Astrocyte (in vitro differentiated cells and primary cell): ENCODE measurements around the gene VKORC1L1. TPM values are rescaled to one million over a fixed set of nuclear protein-coding genes. Genes with fewer than 3 reads are reported as not detected.

Experiments
- DNase-seq: peaks from one replicate; pipeline ENCODE4 v3.0.0-alpha.2; 2010; ENCODE audit warnings: low read depth
- FAIRE-seq: peaks from 2 replicates; lab custom pipeline; 2011; peaks lifted over from hg19 to GRCh38; lab: Jason Lieb, UNC
- H2AFZ ChIP-seq: 2 replicates; pipeline ENCODE4 v1.6.0; 2012; ENCODE audit warnings: low read depth, low read length, inconsistent platforms
- H3K27ac ChIP-seq: 2 replicates; pipeline ENCODE4 v1.5.1; 2011; ENCODE audit warnings: low read depth, low read length, inconsistent platforms
- H3K27me3 ChIP-seq: 2 replicates; pipeline ENCODE4 v1.6.0; 2011; ENCODE audit warnings: low read length, inconsistent platforms; ENCODE audit not compliant: insufficient read depth
- H3K36me3 ChIP-seq: 2 replicates; pipeline ENCODE4 v1.5.1; 2011; ENCODE audit warnings: low read length, inconsistent platforms; ENCODE audit not compliant: insufficient read depth
- H3K4me1 ChIP-seq: 2 replicates; pipeline ENCODE4 v1.5.1; 2011; ENCODE audit warnings: low read length, inconsistent platforms; ENCODE audit not compliant: insufficient read depth
- H3K4me2 ChIP-seq: 2 replicates; pipeline ENCODE4 v1.6.0; 2012; ENCODE audit warnings: low read length, inconsistent platforms
- H3K4me3 ChIP-seq: 2 replicates; pipeline ENCODE4 v1.5.1; 2011; ENCODE audit warnings: low read depth, mild to moderate bottlenecking, low read length, inconsistent platforms; ENCODE audit not compliant: insufficient read depth
- H3K79me2 ChIP-seq: 2 replicates; pipeline ENCODE4 v1.6.0; 2012; ENCODE audit warnings: mild to moderate bottlenecking, low read length, inconsistent platforms; ENCODE audit not compliant: insufficient read depth
- H3K9ac ChIP-seq: 2 replicates; pipeline ENCODE4 v1.6.0; 2012; ENCODE audit warnings: mild to moderate bottlenecking, low read length, inconsistent platforms
- H3K9me3 ChIP-seq: 2 replicates; pipeline ENCODE4 v1.5.1; 2012; ENCODE audit warnings: low read depth, mild to moderate bottlenecking, low read length, inconsistent platforms; ENCODE audit not compliant: insufficient read depth
- H4K20me1 ChIP-seq: 2 replicates; pipeline ENCODE4 v1.6.0; 2012; ENCODE audit warnings: low read length, inconsistent platforms; ENCODE audit not compliant: insufficient read depth
- H3K27ac Mint-ChIP-seq: one replicate; pipeline ENCODE4 v1.8.0; 2021; ENCODE audit warnings: mild to moderate bottlenecking, mixed read lengths; ENCODE audit not compliant: unreplicated experiment
- H3K27me3 Mint-ChIP-seq: one replicate; pipeline ENCODE4 v1.8.0; 2021; ENCODE audit warnings: low read depth, mixed read lengths; ENCODE audit not compliant: unreplicated experiment
- H3K36me3 Mint-ChIP-seq: one replicate; pipeline ENCODE4 v1.8.0; 2021; ENCODE audit warnings: low read depth, mixed read lengths; ENCODE audit not compliant: unreplicated experiment
- H3K4me1 Mint-ChIP-seq: one replicate; pipeline ENCODE4 v1.8.0; 2021; ENCODE audit warnings: low read depth, mixed read lengths; ENCODE audit not compliant: unreplicated experiment
- H3K4me3 Mint-ChIP-seq: one replicate; pipeline ENCODE4 v1.8.0; 2021; ENCODE audit warnings: mild to moderate bottlenecking, moderate library complexity, mixed read lengths; ENCODE audit not compliant: unreplicated experiment
- H3K9me3 Mint-ChIP-seq: one replicate; pipeline ENCODE4 v1.8.0; 2021; ENCODE audit warnings: mild to moderate bottlenecking, mixed read lengths; ENCODE audit not compliant: unreplicated experiment
- CTCF ChIP-seq: IDR thresholded peaks from 2 replicates; pipeline ENCODE4 v1.5.1; 2011; ENCODE audit warnings: low read depth, mild to moderate bottlenecking, inconsistent platforms, low read length, moderate library complexity; ENCODE audit not compliant: insufficient read depth
- EZH2 ChIP-seq: IDR thresholded peaks from 2 replicates; pipeline ENCODE4 v1.6.1; 2012; ENCODE audit warnings: mild to moderate bottlenecking, low read length, inconsistent platforms; ENCODE audit not compliant: insufficient read depth
- total RNA-seq: library from RNA; stranded (reverse); gene quantifications from 2 replicates; pipeline ENCODE4 v1.2.1, GENCODE V29; 2021

The VKORC1L1 gene
- total RNA-seq, 1 donor from 2014 or later: 32.3 TPM

GRCh38 chr7:65967361-65968155, 94.7 kb downstream of the VKORC1L1 start:
- no peak for DNase-seq
- TF ChIP-seq EZH2 (no peak), CTCF (no peak)
- no peak overlapping the region for H3K9ac ChIP-seq
- no peak overlapping the region for H3K27ac ChIP-seq
- no peak for FAIRE-seq
- H4K20me1 ChIP-seq: no peaks in the 10 kb centered on the region
- no peaks in the 10 kb centered on the region for H3K4me1 Mint-ChIP-seq
- H2AFZ ChIP-seq: no peak overlapping the region
- H3K36me3 Mint-ChIP-seq: peaks cover 31% of the 10 kb centered on the region
- H3K9me3 ChIP-seq: no peaks in the 10 kb centered on the region
- no peaks in the 10 kb centered on the region for H3K27me3 ChIP-seq
- H3K4me2 ChIP-seq: no peak overlapping the region
- H3K4me1 ChIP-seq: no peaks in the 10 kb centered on the region
- no peak overlapping the region for H3K27ac Mint-ChIP-seq
- no peak overlapping the region for H3K4me3 ChIP-seq
- peaks cover 28% of the 10 kb centered on the region for H3K36me3 ChIP-seq
- H3K9me3 Mint-ChIP-seq: no peaks in the 10 kb centered on the region
- no peaks in the 10 kb centered on the region for H3K27me3 Mint-ChIP-seq
- H3K4me3 Mint-ChIP-seq: no peak overlapping the region
- H3K79me2 ChIP-seq: no peaks in the 10 kb centered on the region

GRCh38 chr7:65968256-65969185, 95.6 kb downstream of the VKORC1L1 start:
- no peak for DNase-seq
- H3K79me2 ChIP-seq: no peaks in the 10 kb centered on the region
- H3K27ac ChIP-seq: no peak overlapping the region
- no peak overlapping the region for H2AFZ ChIP-seq
- Mint-ChIP-seq H3K36me3 (peaks cover 25% of the 10 kb centered on the region), H3K9me3 (no peaks in the 10 kb centered on the region), H3K4me1 (no peaks in the 10 kb centered on the region), H3K4me3 (no peak overlapping the region), H3K27me3 (no peaks in the 10 kb centered on the region), H3K27ac (no peak overlapping the region)
- no peaks in the 10 kb centered on the region for H3K27me3 ChIP-seq
- TF ChIP-seq EZH2: no peak
- no peak for TF ChIP-seq CTCF
- no peaks in the 10 kb centered on the region for H3K4me1 ChIP-seq
- no peak overlapping the region for H3K4me3 ChIP-seq
- no peak overlapping the region for H3K4me2 ChIP-seq
- H3K9ac ChIP-seq: no peak overlapping the region
- H3K36me3 ChIP-seq: peaks cover 26% of the 10 kb centered on the region
- no peak for FAIRE-seq
- H4K20me1 ChIP-seq: no peaks in the 10 kb centered on the region
- H3K9me3 ChIP-seq: no peaks in the 10 kb centered on the region
